ENCODE results near the gene MTMR3.

MTMR3 gene

GRCh38 chr22:30078320-30079311 is 195.6 kb downstream of the MTMR3 start:
- no peak for DNase-seq (ENCODE audit: extremely low read depth in 1 of 2, low read depth in 1 of 2)

DNA sequence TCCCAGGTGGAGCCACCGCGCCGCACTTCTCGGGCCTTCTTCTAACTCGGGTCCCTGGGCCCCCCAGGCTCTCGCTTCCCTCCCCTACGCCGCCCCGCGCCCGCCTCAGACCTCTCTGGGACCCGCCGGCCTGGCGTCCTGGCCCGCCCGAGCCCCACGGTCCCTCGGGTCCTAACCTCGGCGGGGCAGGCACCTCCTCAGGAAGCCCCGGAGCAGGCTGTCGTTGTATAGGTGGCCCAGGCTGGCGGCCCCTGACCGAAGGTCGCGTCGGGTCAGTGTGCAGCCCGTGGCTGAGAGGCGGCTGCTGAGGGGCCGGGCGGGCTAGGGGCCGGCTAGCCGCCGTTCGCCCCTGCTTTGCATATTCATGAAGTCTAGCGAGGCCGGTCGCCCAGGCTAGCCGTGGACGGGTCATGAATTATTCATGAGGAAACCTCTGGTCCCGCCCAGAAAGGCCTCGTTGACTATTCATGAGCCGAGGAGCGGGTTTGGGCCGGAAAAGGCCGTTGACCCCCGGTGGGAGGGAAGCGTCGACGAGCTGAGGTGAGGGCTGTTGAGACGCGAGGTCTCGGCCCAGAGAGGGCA is 197.1 kb downstream of the MTMR3 start, which contains the start of gene HORMAD2:
TSS of gene HORMAD2 (plus strand) at position 513 of the 582 bp plus-strand sequence. CDS start 13,489 bp downstream, outside the sequence.
- no peak for DNase-seq (ENCODE audit: extremely low read depth in 1 of 2, low read depth in 1 of 2)

All from stimulated activated CD8-positive, alpha-beta memory T cell treated with anti-CD3 and anti-CD28 coated beads, Interleukin-7, amount 100 ng/mL, for 48 hours (primary cell).